ENCODE data around the gene KCNH4.
"Not testable (repeated sequence)": the region's sequence is repeated elsewhere in the genome, so short reads cannot be mapped to it uniquely, and the experiment has no call there.

The KCNH4 gene

GRCh38 chr17:42180922-42181850, at the start of gene KCNH4:
Gene KCNH4, minus strand, starts transcription at chr17:42181142. Its CDS starts 197 bp downstream, at chr17:42180945.
- peak; percentile 44 for DNase-seq

- no peak for DNase-seq
These were observed 49.3 kb upstream of the KCNH4 start for GRCh38 chr17:42230225-42230624.

GRCh38 chr17:42227849-42228700, 47.1 kb upstream of the KCNH4 start:
- no peak for DNase-seq

DNA sequence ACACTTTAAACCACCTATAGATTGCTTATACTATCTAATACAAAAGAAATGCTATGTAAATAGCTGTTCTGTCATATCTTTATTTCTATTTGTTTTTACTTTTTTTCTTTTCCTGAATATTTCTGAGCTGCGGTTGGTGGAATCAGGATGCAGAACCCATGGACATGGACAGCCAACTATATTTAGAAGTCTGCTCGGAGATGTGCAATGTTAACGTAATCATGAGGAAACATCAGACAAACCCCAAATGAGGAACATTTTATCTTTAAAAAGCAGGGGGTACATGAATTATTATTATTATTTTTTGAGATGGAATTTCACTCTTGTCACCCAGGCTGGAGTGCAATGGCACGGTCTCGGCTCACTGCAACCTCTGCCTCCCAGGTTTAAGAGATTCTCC, 44.7 kb upstream of the KCNH4 start:
- no peak for DNase-seq

GRCh38 chr17:42224651-42225050, 43.7 kb upstream of the KCNH4 start:
- DNase-seq: no peak

- peak; percentile 42 for DNase-seq
These were observed 41.2 kb upstream of the KCNH4 start for GRCh38 chr17:42221886-42222745.

DNA sequence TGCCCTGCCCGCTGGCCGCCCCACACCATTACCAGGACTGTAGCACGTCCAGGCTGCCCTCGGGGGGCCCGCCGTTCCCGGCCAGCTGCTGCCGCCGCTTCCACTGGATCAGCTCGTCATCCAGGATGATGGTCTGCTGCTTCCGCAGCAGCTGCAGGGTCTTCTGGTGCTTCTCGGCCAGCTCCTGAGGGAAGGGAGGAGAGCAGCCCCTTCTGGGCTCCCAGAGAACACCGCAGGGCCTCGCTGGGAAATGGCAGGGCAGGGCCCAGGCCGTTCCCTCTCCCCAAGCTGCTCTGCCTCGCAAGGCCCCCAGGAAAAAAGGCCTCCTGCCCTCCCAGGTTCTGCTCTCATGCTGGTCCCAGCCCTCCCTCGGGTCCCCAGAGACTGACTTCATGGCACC, 38.3 kb upstream of the KCNH4 start:
- DNase-seq: not testable (repeated sequence)

DNA sequence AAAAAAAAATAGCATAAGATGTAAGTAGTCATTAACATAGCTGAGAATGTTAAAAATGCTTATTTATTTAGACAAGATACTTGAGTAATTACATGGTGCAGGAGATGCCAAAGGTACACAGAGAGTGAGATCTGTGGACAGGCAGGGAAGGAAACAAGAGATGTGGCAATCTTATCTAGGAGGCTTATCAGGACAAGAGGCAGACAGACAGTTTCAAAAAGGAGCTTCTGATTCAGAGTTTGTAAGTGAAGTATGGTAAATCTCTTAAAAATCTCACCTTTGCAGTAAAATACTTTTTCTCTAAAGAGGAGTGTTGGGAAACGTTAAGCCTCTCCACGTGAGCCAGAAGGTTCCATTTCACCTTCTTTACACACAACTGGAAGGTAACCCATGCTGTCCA, 33.2 kb upstream of the KCNH4 start:
- DNase-seq: no peak

GRCh38 chr17:42212382-42212781, 31.4 kb upstream of the KCNH4 start:
- no peak for DNase-seq

DNA sequence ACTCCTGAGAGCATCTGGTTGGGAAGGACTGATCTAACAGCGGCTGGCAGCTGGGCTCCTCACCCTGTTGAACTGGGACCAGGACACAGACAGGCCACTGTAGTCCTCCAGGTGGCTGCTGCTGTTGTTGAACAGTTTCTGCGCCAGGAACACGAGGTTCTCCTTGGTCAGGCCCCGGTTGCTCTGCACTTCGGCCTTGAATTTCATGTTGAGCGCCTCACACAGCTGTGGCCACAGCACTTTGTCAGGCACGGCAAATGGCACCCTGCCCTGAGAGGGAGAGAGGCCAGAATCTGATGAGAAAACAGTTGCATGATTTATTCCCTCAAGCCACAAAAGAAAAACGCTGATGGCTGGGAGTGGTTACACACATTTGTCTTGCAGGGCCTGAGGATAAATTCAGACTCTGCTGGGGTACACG, 31.0 kb upstream of the KCNH4 start:
- not testable (repeated sequence) for DNase-seq

- no peak for DNase-seq
These were observed 29.1 kb upstream of the KCNH4 start for GRCh38 chr17:42210046-42210445.

GRCh38 chr17:42206153-42206612, 25.2 kb upstream of the KCNH4 start:
- DNase-seq: not testable (repeated sequence)

DNA sequence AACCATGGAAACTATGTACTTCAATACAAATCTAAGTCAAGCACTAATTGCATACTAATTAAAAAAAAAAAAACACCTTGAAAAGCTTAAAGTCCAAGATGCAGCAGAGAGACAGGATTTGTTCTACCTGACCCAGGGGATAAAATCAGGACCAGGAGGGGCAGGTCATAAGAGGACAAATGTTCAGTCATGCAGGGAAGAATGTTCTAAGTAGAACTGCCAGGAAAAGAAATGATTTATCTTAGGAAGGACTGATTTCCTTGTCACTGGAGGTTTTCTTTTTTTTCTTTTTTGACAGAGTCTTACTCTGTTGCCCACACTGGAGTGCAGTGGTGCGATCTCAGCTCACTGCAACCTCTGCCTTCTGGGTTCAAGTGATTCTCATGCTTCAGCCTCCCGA, 22.4 kb upstream of the KCNH4 start:
- DNase-seq: no peak

- DNase-seq: no peak
These were observed 21.8 kb upstream of the KCNH4 start for GRCh38 chr17:42202696-42203095.

DNA sequence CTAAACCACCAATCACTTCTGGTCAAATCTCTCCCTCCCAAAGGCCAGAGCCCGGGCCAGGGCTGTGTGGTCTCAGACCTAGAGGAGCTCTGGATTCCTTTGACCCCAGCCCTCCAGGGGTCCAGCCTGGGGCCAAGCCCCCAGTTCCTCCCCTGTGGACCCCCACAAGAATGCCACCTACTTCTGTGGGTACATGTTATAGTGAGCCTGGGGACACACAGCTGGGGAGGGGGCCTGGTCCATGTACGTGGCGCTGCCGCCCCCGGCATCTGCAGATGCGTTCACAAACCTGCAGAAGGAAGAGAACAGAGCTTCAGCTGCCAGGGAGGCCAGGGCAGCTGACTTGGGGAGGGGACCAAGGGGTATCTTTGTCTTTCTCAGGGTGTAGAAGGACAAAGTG, 21.2 kb upstream of the KCNH4 start:
- no peak for DNase-seq

DNA sequence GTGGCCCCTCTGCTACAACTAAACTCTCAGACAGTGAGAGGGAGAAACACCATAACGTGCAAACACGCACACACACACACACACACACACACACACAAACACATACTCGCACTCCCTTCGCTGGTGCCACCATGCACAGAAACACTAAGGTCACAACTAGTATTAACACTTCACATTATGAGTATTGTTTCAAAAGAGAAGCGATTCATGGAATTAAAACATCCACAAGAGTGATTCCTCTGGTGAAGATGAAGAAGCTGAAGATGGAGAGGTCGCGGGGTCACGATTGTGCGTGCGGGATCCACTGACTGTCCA, 20.5 kb upstream of the KCNH4 start:
- DNase-seq: no peak

GRCh38 chr17:42200706-42201457, 19.9 kb upstream of the KCNH4 start:
- no peak for DNase-seq

DNA sequence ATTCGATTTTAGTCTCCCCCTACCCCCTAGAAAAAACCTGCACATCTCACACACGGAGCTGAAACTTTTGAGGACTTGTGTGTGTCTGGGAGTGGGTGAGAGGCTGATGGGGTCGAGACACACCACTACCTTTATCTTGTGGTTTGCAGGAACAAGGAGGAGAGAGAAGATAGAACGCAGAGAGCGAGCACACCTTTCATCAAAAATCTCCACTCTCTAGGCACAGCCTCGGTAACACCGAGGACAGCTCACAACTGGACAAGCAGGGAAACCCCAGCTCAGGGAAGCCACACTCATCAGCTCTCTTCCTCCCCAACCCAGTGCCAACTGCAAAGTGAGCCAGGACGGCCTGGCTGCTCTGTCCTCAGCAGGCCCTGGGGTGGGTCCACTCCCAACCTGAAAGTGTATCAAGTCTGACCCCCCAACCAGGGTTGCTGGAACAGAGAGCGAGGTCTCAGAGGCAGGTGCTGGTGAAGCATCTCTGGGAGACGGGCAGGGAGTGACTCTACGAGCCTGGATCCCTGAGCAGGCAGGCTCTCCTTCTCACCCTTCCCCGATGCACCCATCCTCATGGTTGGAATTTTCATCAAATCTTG, 18.6 kb upstream of the KCNH4 start:
- DNase-seq: no peak

- no peak for DNase-seq
These were observed 18.0 kb upstream of the KCNH4 start for GRCh38 chr17:42198897-42199296.

- DNase-seq: no peak
These were observed 16.7 kb upstream of the KCNH4 start for GRCh38 chr17:42197564-42198156.

All from fibroblast of skin of right quadriceps (primary cell).